SIG-M5 treated with dmso at 0.1 percent for 504 hours (cell line): ENCODE data around the gene MAP4K4.

Source experiments
- DNase-seq: peaks from one replicate; lab custom pipeline; 2025; ENCODE audit not compliant: unreplicated experiment; lab: John Stamatoyannopoulos, UW

MAP4K4 gene

GRCh38 chr2:101812226-101812625 lies 114.7 kb downstream of the MAP4K4 start:
- no peak for DNase-seq

- DNase-seq = no peak
Observed at GRCh38 chr2:101814752-101815151, 117.2 kb downstream of the MAP4K4 start.

GRCh38 chr2:101815154-101815553 lies 117.6 kb downstream of the MAP4K4 start:
- no peak for DNase-seq

- no peak for DNase-seq
Observed at GRCh38 chr2:101815739-101816391, 118.4 kb downstream of the MAP4K4 start.

- DNase-seq = no peak
Observed at GRCh38 chr2:101816598-101816997, 119.1 kb downstream of the MAP4K4 start.

GRCh38 chr2:101817481-101817880 lies 120.0 kb downstream of the MAP4K4 start:
- no peak for DNase-seq

GRCh38 chr2:101818531-101819451 lies 121.3 kb downstream of the MAP4K4 start:
- DNase-seq = no peak

GRCh38 chr2:101820519-101820918 lies 123.0 kb downstream of the MAP4K4 start:
- DNase-seq = no peak

- no peak for DNase-seq
Observed at GRCh38 chr2:101821059-101821805, 123.7 kb downstream of the MAP4K4 start.

- DNase-seq = no peak
Observed at GRCh38 chr2:101821828-101822458, 124.4 kb downstream of the MAP4K4 start.

GRCh38 chr2:101823347-101823791 lies 125.9 kb downstream of the MAP4K4 start:
- DNase-seq = peak; percentile 74

- DNase-seq = no peak
Observed at GRCh38 chr2:101823859-101824258, 126.4 kb downstream of the MAP4K4 start.

- DNase-seq = no peak
Observed at GRCh38 chr2:101826716-101827115, 129.2 kb downstream of the MAP4K4 start.

- no peak for DNase-seq
Observed at GRCh38 chr2:101827246-101827645, 129.7 kb downstream of the MAP4K4 start.

GRCh38 chr2:101828257-101828656 lies 130.8 kb downstream of the MAP4K4 start:
- no peak for DNase-seq

GRCh38 chr2:101828673-101829334 lies 131.3 kb downstream of the MAP4K4 start:
- no peak for DNase-seq

- no peak for DNase-seq
Observed at GRCh38 chr2:101829429-101829828, 131.9 kb downstream of the MAP4K4 start.

GRCh38 chr2:101830146-101830545 lies 132.6 kb downstream of the MAP4K4 start:
- DNase-seq = no peak

- no peak for DNase-seq
Observed at GRCh38 chr2:101830555-101830954, 133.0 kb downstream of the MAP4K4 start.

GRCh38 chr2:101831351-101831865 lies 133.9 kb downstream of the MAP4K4 start:
- peak; percentile 57 for DNase-seq
